Stromal cell of bone marrow (primary cell): Measurements from ENCODE around the gene CCDC92.
"Not testable (repeated sequence)": the region's sequence is repeated elsewhere in the genome, so short reads cannot be mapped to it uniquely, and the experiment has no call there.

Experiments used
- DNase-seq: peaks from one replicate; pipeline ENCODE4 v3.0.0-alpha.2; 2012; ENCODE audit warnings: low read depth

Gene CCDC92

GRCh38 chr12:123949770-123950165, 22.9 kb downstream of the CCDC92 start:
- DNase-seq = no peak

GRCh38 chr12:123948796-123949769, 23.5 kb downstream of the CCDC92 start:
- DNase-seq = no peak

GRCh38 chr12:123948401-123948795, 24.2 kb downstream of the CCDC92 start:
- no peak for DNase-seq

- DNase-seq = not testable (repeated sequence)
Measured at GRCh38 chr12:123947531-123947930, 25.1 kb downstream of the CCDC92 start.

GRCh38 chr12:123946516-123947505, 25.8 kb downstream of the CCDC92 start:
- DNase-seq = not testable (repeated sequence)

- DNase-seq = no peak
Measured at GRCh38 chr12:123946152-123946515, 26.5 kb downstream of the CCDC92 start.

GRCh38 chr12:123945287-123946151, 27.1 kb downstream of the CCDC92 start:
- DNase-seq = no peak

- no peak for DNase-seq
Measured at GRCh38 chr12:123944696-123945095, 27.9 kb downstream of the CCDC92 start.

- no peak for DNase-seq
Measured at GRCh38 chr12:123943816-123944215, 28.8 kb downstream of the CCDC92 start.

- DNase-seq = peak; percentile 12
Measured at GRCh38 chr12:123942911-123943648, 29.6 kb downstream of the CCDC92 start.

- peak; percentile 79 for DNase-seq
Measured at GRCh38 chr12:123942238-123942653, 30.4 kb downstream of the CCDC92 start.

GRCh38 chr12:123941624-123942237, 30.9 kb downstream of the CCDC92 start:
- peak; percentile 22 for DNase-seq

GRCh38 chr12:123941000-123941399, 31.6 kb downstream of the CCDC92 start:
- DNase-seq = no peak

GRCh38 chr12:123940627-123940966, 32.0 kb downstream of the CCDC92 start:
- DNase-seq = no peak

- DNase-seq = no peak
Measured at GRCh38 chr12:123939716-123940626, 32.7 kb downstream of the CCDC92 start.

GRCh38 chr12:123938679-123939480, 33.8 kb downstream of the CCDC92 start:
- DNase-seq = no peak

- no peak for DNase-seq
Measured at GRCh38 chr12:123937707-123938591, 34.7 kb downstream of the CCDC92 start.
